Nephron (organoid): ENCODE measurements around the gene SCMH1.
A peak's percentile ranks its signal among the peaks of the same experiment; 100 is the strongest.

Experiments
- H3K27ac Mint-ChIP-seq, 3 experiments: 2 replicates each; pipeline ENCODE4 v1.8.0; 2020; ENCODE audit warnings: mixed read lengths in 3 of 3, mild to moderate bottlenecking in 2 of 3, moderate library complexity in 1 of 3
- H3K27me3 Mint-ChIP-seq: 2 replicates; pipeline ENCODE4 v1.8.0; 2021; ENCODE audit warnings: low read depth, mild to moderate bottlenecking, moderate library complexity, mixed read lengths
- H3K36me3 Mint-ChIP-seq: 2 replicates; pipeline ENCODE4 v1.8.0; 2020; ENCODE audit warnings: low read depth, mixed read lengths
- H3K4me1 Mint-ChIP-seq: 2 replicates; pipeline ENCODE4 v1.8.0; 2020; ENCODE audit warnings: mixed read lengths
- H3K4me3 Mint-ChIP-seq, 3 experiments: 2 replicates each; pipeline ENCODE4 v1.8.0; 2020; ENCODE audit warnings: mild to moderate bottlenecking in 3 of 3, mixed read lengths in 3 of 3, moderate library complexity in 2 of 3
- H3K9me3 Mint-ChIP-seq: 2 replicates; pipeline ENCODE4 v1.8.0; 2020; ENCODE audit warnings: mixed read lengths
- TF ChIP-seq, protein P1 (sequence below), 3 experiments: fragments of 200-600 bp; sonication (generic); IDR thresholded peaks; one replicate each; pipeline ENCODE4 v1.5.0; 2021; ENCODE audit warnings: antibody characterized with exemption in 3 of 3; ENCODE audit not compliant: unreplicated experiment in 3 of 3

The SCMH1 gene

DNA sequence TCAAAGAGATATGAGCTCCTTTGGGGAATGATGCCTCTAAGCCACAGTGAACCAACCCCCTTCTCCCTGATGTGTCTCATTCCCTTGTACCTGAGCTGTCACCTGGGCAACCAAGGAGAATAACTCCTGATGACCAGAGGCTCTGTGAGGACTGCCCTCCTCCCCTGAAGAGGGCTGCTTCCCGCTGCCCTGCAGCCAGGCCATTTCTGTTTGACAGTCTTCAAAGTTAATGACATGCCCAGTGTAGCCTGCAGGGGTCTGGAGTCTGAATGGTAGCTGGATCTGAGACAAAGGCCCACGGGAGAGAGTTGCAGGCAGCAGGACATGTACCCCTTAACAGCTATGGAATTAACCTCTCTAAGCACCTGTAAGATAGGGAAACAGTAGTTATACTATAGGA, 217.2 kb downstream of the SCMH1 start:
- H3K4me1 Mint-ChIP-seq: peaks cover 6% of the 10 kb centered on the region
- H3K4me3 Mint-ChIP-seq: no peak overlapping the region
- H3K9me3 Mint-ChIP-seq: no peaks in the 10 kb centered on the region
- no peak overlapping the region for H3K27ac Mint-ChIP-seq
- peaks cover 28% of the 10 kb centered on the region for H3K36me3 Mint-ChIP-seq
- TF ChIP-seq, protein P1, sequence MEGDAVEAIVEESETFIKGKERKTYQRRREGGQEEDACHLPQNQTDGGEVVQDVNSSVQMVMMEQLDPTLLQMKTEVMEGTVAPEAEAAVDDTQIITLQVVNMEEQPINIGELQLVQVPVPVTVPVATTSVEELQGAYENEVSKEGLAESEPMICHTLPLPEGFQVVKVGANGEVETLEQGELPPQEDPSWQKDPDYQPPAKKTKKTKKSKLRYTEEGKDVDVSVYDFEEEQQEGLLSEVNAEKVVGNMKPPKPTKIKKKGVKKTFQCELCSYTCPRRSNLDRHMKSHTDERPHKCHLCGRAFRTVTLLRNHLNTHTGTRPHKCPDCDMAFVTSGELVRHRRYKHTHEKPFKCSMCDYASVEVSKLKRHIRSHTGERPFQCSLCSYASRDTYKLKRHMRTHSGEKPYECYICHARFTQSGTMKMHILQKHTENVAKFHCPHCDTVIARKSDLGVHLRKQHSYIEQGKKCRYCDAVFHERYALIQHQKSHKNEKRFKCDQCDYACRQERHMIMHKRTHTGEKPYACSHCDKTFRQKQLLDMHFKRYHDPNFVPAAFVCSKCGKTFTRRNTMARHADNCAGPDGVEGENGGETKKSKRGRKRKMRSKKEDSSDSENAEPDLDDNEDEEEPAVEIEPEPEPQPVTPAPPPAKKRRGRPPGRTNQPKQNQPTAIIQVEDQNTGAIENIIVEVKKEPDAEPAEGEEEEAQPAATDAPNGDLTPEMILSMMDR (IDR thresholded peaks at IDR 0.05; ENCODE audit: unreplicated experiment in 3 of 3): no peak
- no peaks in the 10 kb centered on the region for H3K27me3 Mint-ChIP-seq

DNA sequence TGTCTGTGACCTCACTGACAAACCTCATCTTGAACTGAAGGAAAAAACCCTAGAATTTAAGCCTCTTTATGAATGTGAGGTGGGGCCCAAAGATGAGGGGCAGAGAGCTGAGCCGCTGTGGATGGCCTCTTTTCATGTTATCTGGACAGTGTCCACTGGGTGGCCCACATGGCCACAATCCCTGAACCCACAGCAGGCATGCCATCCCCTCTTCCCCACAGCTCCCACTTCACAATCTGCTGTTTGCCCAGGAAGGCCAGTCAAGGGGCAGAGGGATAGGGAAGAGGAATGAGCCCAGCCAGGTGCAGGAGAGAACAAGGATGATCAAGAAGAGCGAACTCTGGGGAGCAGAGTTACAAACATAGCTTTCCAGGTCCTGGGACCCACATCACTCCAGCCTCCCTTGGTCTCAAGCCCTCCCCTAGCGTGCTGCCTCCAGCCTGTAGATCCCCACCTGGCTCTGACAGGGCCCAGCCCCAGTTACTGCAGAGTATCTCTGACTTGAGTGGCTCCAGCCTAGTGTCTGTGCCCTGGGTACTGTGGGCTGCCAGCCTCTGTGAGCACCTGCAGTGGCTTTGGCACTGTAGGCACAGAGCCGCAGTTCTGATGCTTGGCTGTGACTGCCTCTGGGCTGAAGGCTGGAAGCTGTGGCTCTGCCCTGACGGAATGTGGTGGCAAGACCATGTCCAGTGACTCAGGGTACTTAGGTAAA, 218.7 kb downstream of the SCMH1 start:
- Mint-ChIP-seq H3K4me3 (no peak overlapping the region), H3K9me3 (no peaks in the 10 kb centered on the region), H3K27ac (peak overlapping the region in 1 of 3 experiments; percentile 64), H3K27me3 (no peaks in the 10 kb centered on the region), H3K36me3 (peaks cover 25% of the 10 kb centered on the region), H3K4me1 (peaks cover 6% of the 10 kb centered on the region)
- TF ChIP-seq, protein P1 (IDR thresholded peaks at IDR 0.05; ENCODE audit: unreplicated experiment in 3 of 3): peak in 1 of 3 experiments; percentile 17

DNA sequence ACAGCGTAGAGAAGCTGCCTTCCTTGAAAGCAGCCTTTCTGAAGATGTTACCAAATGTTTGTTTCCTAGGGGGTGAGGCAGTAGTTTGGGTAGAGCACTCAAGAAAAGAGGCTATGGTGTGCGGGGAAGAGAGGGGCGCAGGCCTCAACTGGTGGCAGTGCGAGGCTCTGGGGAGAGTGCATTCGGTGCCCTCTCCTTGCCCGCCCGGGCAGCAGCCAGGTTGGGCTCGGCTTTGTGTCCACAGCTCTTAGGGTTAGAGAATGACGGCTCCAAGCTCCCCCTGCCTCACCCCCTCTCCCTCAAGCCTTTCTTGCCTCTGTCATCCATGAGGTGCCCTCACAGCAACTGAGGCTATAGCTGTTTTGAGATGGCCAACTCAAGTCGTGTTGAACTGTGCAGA, 219.7 kb downstream of the SCMH1 start:
- Mint-ChIP-seq H3K27me3 (no peaks in the 10 kb centered on the region), H3K27ac (peak overlapping the region in 2 of 3 experiments; percentile 64 to 72), H3K4me1 (peaks cover 6% of the 10 kb centered on the region), H3K4me3 (no peak overlapping the region), H3K36me3 (peaks cover 20% of the 10 kb centered on the region), H3K9me3 (no peaks in the 10 kb centered on the region)
- TF ChIP-seq, protein P1 (IDR thresholded peaks at IDR 0.05; ENCODE audit: unreplicated experiment in 3 of 3): no peak

DNA sequence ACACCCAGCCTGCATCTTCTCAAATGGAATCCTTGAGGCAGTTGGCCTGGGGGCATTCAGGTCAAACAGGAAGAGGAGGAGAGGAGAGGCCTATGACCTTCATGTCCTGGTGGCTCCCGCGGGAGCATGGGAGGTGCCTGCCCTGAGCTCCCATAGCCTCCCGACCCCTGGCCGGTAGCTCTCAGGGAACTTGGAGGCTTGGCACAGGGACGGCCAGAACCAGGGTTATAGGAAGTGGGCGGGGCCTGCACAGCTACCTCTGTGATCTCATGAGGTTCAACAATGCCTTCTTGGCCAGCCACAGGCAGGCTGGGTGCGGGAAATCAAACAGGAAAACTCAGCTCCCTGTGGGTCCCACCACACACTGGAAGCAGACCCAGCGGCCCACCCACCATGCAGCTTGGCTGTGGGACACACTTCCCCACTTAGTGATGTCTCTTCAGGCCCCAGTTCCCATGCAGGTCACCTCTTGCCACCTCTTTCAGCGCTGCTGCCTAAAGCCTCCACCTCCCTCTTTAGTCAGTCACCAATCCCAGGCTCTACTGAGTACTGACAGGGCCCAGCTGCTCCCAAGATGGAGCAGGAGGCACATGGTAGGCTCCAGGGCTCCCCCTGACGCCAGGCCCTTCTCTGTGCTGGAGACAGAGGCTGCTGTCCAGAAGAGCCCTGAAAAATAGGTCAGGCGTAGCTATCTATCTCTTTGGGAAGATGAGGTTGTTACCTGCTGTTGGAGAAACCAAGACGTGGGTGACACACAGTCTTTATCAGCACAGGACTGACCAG, 220.4 kb downstream of the SCMH1 start, which contains the start of gene SLFNL1:
Gene SLFNL1, minus strand, starts transcription at position 200 of the 783 bp plus-strand sequence. CDS start 1,065 bp downstream, outside the sequence.
- no peaks in the 10 kb centered on the region for H3K27me3 Mint-ChIP-seq
- TF ChIP-seq, protein P1 (IDR thresholded peaks at IDR 0.05; ENCODE audit: unreplicated experiment in 3 of 3): no peak
- H3K4me3 Mint-ChIP-seq: no peak within 1 kb of the TSS
- peak within 1 kb of the TSS; percentile 53 to 72 (median 64) for H3K27ac Mint-ChIP-seq
- peaks cover 6% of the 10 kb centered on the region for H3K4me1 Mint-ChIP-seq
- no peaks in the 10 kb centered on the region for H3K9me3 Mint-ChIP-seq
- H3K36me3 Mint-ChIP-seq: peaks cover 18% of the 10 kb centered on the region

DNA sequence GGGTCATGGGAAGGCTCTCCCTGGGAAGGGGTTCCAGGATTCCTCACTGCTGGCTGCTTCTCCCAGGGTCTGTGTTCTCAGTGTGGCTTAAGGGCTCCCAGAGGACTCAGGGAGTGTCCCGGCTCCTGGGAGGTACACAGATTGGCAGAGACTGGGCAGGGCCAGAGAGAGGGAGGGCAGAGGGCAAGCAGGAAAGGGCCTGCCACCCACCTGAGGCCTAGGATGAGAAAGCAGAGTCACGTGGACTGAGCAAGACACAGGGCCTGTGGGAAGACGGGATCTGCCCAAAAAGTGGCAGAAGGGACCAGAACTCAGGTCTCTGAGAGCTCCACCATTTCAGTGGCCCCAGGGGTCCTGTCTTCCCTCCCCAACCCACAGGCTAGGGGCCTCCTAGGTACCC, 221.5 kb downstream of the SCMH1 start:
- peaks cover 17% of the 10 kb centered on the region for H3K36me3 Mint-ChIP-seq
- TF ChIP-seq, protein P1 (IDR thresholded peaks at IDR 0.05; ENCODE audit: unreplicated experiment in 3 of 3): no peak
- H3K9me3 Mint-ChIP-seq: no peaks in the 10 kb centered on the region
- H3K4me3 Mint-ChIP-seq: no peak overlapping the region
- H3K27ac Mint-ChIP-seq: no peak overlapping the region
- H3K27me3 Mint-ChIP-seq: no peaks in the 10 kb centered on the region
- peaks cover 6% of the 10 kb centered on the region for H3K4me1 Mint-ChIP-seq
